Skin epidermis (tissue), 12 donors: ENCODE data around the gene ITGA7.

Source experiments
- H3K27ac ChIP-seq, 21 experiments: fragments of 200-600 bp; sonication (generic) in 11 of 21; one replicate each; pipeline ENCODE4 v1.5.0; 2020; ENCODE audit warnings: mild to moderate bottlenecking in 3 of 21, inconsistent platforms in 2 of 21, moderate library complexity in 2 of 21
- H3K4me3 ChIP-seq, 7 experiments: fragments of 200-600 bp; sonication (generic) in 2 of 7; one replicate each; pipeline ENCODE4 v1.5.0; 2020; ENCODE audit warnings: inconsistent platforms in 2 of 7, mild to moderate bottlenecking in 2 of 7, moderate library complexity in 1 of 7

Gene ITGA7

GRCh38 chr12:55693323-55694187 lies 14.1 kb downstream of the ITGA7 start:
- no peak overlapping the region for H3K27ac ChIP-seq
- H3K4me3 ChIP-seq = no peak overlapping the region

GRCh38 chr12:55692631-55693322 lies 14.9 kb downstream of the ITGA7 start:
- no peak overlapping the region for H3K27ac ChIP-seq
- no peak overlapping the region for H3K4me3 ChIP-seq

- H3K27ac ChIP-seq = no peak overlapping the region
These were observed 18.7 kb downstream of the ITGA7 start for GRCh38 chr12:55688716-55689655.

GRCh38 chr12:55687746-55688145 lies 20.0 kb downstream of the ITGA7 start:
- H3K4me3 ChIP-seq = no peak overlapping the region
- no peak overlapping the region for H3K27ac ChIP-seq

More at GRCh38 chr12:55688716-55689655, 18.7 kb downstream of the ITGA7 start:
- H3K4me3 ChIP-seq = no peak overlapping the region

GRCh38 chr12:55686366-55687010 lies 21.2 kb downstream of the ITGA7 start:
- no peak overlapping the region for H3K27ac ChIP-seq

GRCh38 chr12:55685671-55686070 lies 22.0 kb downstream of the ITGA7 start:
- H3K4me3 ChIP-seq = no peak overlapping the region
- H3K27ac ChIP-seq = no peak overlapping the region

More at GRCh38 chr12:55686366-55687010, 21.2 kb downstream of the ITGA7 start:
- H3K4me3 ChIP-seq = no peak overlapping the region

GRCh38 chr12:55684761-55685370 lies 22.8 kb downstream of the ITGA7 start:
- no peak overlapping the region for H3K27ac ChIP-seq
- H3K4me3 ChIP-seq = no peak overlapping the region

- Histone ChIP-seq H3K27ac (no peak overlapping the region), H3K4me3 (no peak overlapping the region)
These were observed 24.0 kb downstream of the ITGA7 start for GRCh38 chr12:55683676-55684075.

GRCh38 chr12:55682087-55682796 lies 25.5 kb downstream of the ITGA7 start:
- H3K27ac ChIP-seq = no peak overlapping the region

GRCh38 chr12:55681142-55682077 lies 26.3 kb downstream of the ITGA7 start:
- Histone ChIP-seq H3K4me3 (peak overlapping the region in 1 of 7 experiments; percentile 0), H3K27ac (no peak overlapping the region)

More at GRCh38 chr12:55682087-55682796, 25.5 kb downstream of the ITGA7 start:
- H3K4me3 ChIP-seq = peak overlapping the region in 1 of 7 experiments; percentile 0

GRCh38 chr12:55679691-55680090 lies 28.0 kb downstream of the ITGA7 start:
- Histone ChIP-seq H3K27ac (no peak overlapping the region), H3K4me3 (no peak overlapping the region)

- Histone ChIP-seq H3K4me3 (no peak overlapping the region), H3K27ac (no peak overlapping the region)
These were observed 31.0 kb downstream of the ITGA7 start for GRCh38 chr12:55676707-55677106.

GRCh38 chr12:55675666-55676065 lies 32.0 kb downstream of the ITGA7 start:
- no peak overlapping the region for H3K4me3 ChIP-seq
- H3K27ac ChIP-seq = peak overlapping the region in 1 of 21 experiments; percentile 21

GRCh38 chr12:55673638-55674037 lies 34.1 kb downstream of the ITGA7 start:
- Histone ChIP-seq H3K4me3 (no peak overlapping the region), H3K27ac (peak overlapping the region in 1 of 21 experiments; percentile 49)

GRCh38 chr12:55671746-55672145 lies 36.0 kb downstream of the ITGA7 start:
- no peak overlapping the region for H3K27ac ChIP-seq
- H3K4me3 ChIP-seq = no peak overlapping the region

GRCh38 chr12:55670276-55670675 lies 37.4 kb downstream of the ITGA7 start:
- Histone ChIP-seq H3K27ac (no peak overlapping the region), H3K4me3 (no peak overlapping the region)

- Histone ChIP-seq H3K27ac (no peak overlapping the region), H3K4me3 (no peak overlapping the region)
These were observed 41.2 kb downstream of the ITGA7 start for GRCh38 chr12:55666508-55666907.
